Lower lobe of right lung (tissue), 2 donors: ENCODE data around the gene GTPBP1. TPM values are rescaled to one million over a fixed set of nuclear protein-coding genes. Genes with fewer than 3 reads are reported as not detected.
A peak's percentile ranks its signal among the peaks of the same experiment; 100 is the strongest.

Experiments
- ATAC-seq, 2 donors: fragments of 200-7000 bp; cut with Tn5 transposase; one replicate each; pipeline ENCODE4 v1.9.1; 2020 to 2022; ENCODE audit warnings: mild to moderate bottlenecking in 2 of 2, moderate library complexity in 2 of 2
- DNase-seq: peaks from one replicate; pipeline ENCODE4 v3.0.0-alpha.2; 2020
- H3K27ac ChIP-seq: fragments of 200-600 bp; one replicate; pipeline ENCODE4 v1.8.0; 2022
- H3K27me3 ChIP-seq: fragments of 200-600 bp; one replicate; pipeline ENCODE4 v1.8.0; 2022; ENCODE audit warnings: low read depth
- H3K36me3 ChIP-seq: fragments of 200-600 bp; one replicate; pipeline ENCODE4 v1.8.0; 2022; ENCODE audit warnings: mild to moderate bottlenecking
- H3K4me1 ChIP-seq: fragments of 200-600 bp; one replicate; pipeline ENCODE4 v1.8.0; 2022
- H3K4me3 ChIP-seq: fragments of 200-600 bp; one replicate; pipeline ENCODE4 v1.8.0; 2022; ENCODE audit warnings: mild to moderate bottlenecking
- H3K9me3 ChIP-seq: fragments of 200-600 bp; one replicate; pipeline ENCODE4 v1.8.0; 2022
- CTCF ChIP-seq: fragments of 200-600 bp; IDR thresholded peaks from one replicate; pipeline ENCODE4 v1.8.0; 2022; ENCODE audit warnings: antibody characterized with exemption, mild to moderate bottlenecking
- intact Hi-C: fragments of 100-400 bp; cut with DNase I; formaldehyde crosslinking; loops from one replicate; pipeline ENCODE4 v1.11.0; 2022
- total RNA-seq: library from RNA; stranded (reverse); fragmentation: NEBNext Ultra II Directional; extraction: Animal tissue kit (Norgen Biotek cat#: 25700); gene quantifications from one replicate; pipeline ENCODE4 v1.2.1, GENCODE V29; 2021
- donor health status: DM: no; HTN: yes; CAD: no; lungs with severe emphysema.

Gene GTPBP1
- total RNA-seq, 1 donor from 2014 or later = 66.7 TPM

- ATAC-seq (peak in 1 of 2 donors; percentile 31), DNase-seq (no peak)
- Histone ChIP-seq H3K4me1 (no peaks in the 10 kb centered on the region), H3K27me3 (no peaks in the 10 kb centered on the region), H3K36me3 (peaks cover 43% of the 10 kb centered on the region), H3K9me3 (no peaks in the 10 kb centered on the region), H3K27ac (no peak overlapping the region), H3K4me3 (no peak overlapping the region)
- no peak for TF ChIP-seq CTCF
- intact Hi-C loops = no loop called here
These were observed 76.8 kb downstream of the GTPBP1 start for GRCh38 chr22:38782402-38783094.

Other genes with a start within 250 kb of the GTPBP1 start
- gene KDELR3, start 237.8 kb upstream of the GTPBP1 start, total RNA-seq = 8.3 TPM
- gene DDX17, start 199.6 kb upstream of the GTPBP1 start, total RNA-seq = 457 TPM
- 0.97 TPM for gene DMC1, start 135.8 kb upstream of the GTPBP1 start, total RNA-seq
- 3.4 TPM for gene FAM227A, start 49.6 kb upstream of the GTPBP1 start, total RNA-seq
- gene CBY1, start 49.3 kb upstream of the GTPBP1 start, total RNA-seq = 30.8 TPM
- 42.2 TPM for gene TOMM22, start 24.0 kb upstream of the GTPBP1 start, total RNA-seq
- gene JOSD1, start 5.0 kb upstream of the GTPBP1 start, total RNA-seq = 44.7 TPM
- 209 TPM for gene SUN2, start 50.1 kb downstream of the GTPBP1 start, total RNA-seq
- 21.3 TPM for gene DNAL4, start 88.2 kb downstream of the GTPBP1 start, total RNA-seq
- 5.1 TPM for gene NPTXR, start 138.1 kb downstream of the GTPBP1 start, total RNA-seq
- 54.7 TPM for gene CBX6, start 166.3 kb downstream of the GTPBP1 start, total RNA-seq